ENCODE data around the gene ACACA.

The ACACA gene

GRCh38 chr17:37344519-37344918 is 62.1 kb downstream of the ACACA start:
- DNase-seq (ENCODE audit: low read depth, low spot score): no peak

- no peak for DNase-seq (ENCODE audit: low read depth, low spot score)
Measured at GRCh38 chr17:37342589-37342988, 64.0 kb downstream of the ACACA start.

DNA sequence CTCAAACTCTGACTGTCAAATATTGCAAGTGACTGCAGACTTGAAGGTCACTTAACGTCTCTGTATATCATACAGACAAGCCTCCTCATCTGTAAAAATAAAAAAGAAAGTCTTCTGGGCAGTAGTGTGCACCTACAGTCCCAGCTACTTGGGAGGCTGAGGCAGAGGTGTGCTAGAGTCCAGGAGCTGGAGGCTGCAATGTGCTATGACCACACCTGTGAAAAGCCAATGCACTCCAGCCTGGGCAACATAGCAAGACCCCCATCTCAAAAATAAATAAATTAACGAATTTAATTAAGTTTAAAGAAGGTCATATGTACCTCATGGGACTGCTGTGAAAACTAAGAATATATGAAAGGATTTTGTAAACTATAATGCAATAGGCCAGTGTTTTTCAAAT is 65.8 kb downstream of the ACACA start:
- no peak for DNase-seq (ENCODE audit: low read depth, low spot score)

GRCh38 chr17:37339321-37339720 is 67.3 kb downstream of the ACACA start:
- no peak for DNase-seq (ENCODE audit: low read depth, low spot score)

DNA sequence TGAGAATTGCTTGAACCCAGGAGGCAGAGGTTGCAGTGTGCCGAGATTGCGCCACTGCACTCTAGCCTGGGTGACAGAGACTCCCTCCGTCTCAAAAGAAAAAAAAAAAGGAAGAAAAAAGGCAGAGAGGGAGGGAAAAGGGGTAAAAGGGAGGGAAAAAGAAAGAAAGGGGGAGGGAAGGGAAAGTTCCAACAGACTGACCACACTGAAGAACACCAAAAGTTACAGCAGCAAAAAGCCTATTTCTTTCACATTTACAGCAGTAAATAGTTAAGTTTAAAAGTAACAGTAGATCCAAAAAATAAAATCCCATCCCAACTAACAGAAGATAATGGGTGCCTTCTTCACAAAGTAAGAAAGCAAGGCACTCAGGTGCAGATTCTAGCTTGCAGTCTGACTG is 67.8 kb downstream of the ACACA start:
- no peak for DNase-seq (ENCODE audit: low read depth, low spot score)

- DNase-seq (ENCODE audit: low read depth, low spot score): no peak
Measured at GRCh38 chr17:37327341-37328090, 79.1 kb downstream of the ACACA start.

DNA sequence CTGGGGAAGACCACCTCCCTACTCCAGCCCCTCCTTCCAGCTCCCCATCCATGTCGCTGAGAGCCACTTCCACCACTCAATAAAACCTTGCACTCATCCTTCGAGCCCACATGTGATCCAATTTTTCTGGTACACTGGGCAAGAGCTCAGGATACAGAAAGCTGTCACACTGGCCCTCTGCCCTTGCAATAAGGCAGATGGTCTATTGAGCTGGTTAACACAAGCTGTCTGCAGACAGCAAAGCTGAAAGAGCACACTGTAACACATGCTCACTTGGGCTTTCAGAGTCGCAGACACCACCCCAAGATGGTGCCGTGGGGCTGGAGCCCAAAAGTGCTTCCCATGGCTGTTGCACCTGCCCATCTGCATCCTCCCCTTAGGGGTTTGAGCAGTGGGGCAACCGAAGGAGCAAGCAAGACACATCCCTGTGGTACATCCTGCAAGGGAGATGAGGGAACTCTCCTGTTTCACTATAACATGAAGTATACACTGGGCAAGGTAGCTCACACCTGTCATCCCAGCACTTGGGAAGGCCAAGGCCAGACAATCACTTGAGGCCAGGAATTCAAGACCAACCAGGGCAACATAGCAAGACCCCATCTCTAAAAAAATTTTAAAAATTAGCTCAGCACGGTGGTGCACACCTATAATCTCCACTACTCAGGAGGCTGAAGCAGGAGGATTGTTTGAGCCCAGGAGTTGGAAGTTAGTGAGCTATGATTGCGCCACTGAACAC is 83.6 kb downstream of the ACACA start:
- DNase-seq (ENCODE audit: low read depth, low spot score): no peak

DNA sequence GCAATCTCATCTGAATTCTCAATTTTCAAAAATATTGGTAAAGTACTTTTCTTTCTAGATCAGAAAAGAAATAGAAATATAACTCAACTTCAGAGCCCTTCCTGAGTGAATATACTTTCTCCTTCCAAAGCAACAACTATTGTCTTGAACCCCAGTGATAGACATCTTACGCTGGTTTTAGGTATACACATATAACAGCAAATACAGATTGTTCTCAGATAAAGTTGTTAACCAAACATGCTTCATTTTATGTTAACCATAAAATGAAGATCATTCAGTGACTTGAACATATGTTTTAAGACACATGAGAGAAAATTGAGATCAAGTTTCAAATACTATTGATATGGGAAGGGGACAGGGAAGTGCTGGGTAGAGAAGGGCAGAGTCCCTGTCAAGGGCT is 84.5 kb downstream of the ACACA start:
- no peak for DNase-seq (ENCODE audit: low read depth, low spot score)

GRCh38 chr17:37318931-37319594 is 87.6 kb downstream of the ACACA start:
- DNase-seq (ENCODE audit: low read depth, low spot score): no peak

GRCh38 chr17:37317867-37318266 is 88.8 kb downstream of the ACACA start:
- DNase-seq (ENCODE audit: low read depth, low spot score): no peak

DNA sequence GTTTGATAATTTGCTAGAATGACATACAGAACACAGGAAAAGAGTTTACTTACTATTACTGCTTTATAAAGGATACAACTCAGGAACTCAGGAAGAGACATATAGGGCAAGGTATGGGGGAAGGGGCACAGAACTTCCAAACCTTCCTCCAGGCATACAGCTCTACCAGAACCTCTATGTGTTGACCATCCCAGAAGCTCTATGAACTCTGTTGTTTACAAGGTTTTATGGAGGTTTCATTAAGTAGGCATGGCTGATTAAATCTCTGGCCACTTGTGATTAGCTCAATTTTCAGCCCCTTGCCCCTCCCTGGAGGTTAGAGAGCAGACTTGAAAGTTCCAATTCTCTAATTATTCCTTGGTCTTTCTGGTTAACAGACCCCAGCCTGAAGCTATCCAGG is 91.0 kb downstream of the ACACA start:
- DNase-seq (ENCODE audit: low read depth, low spot score): no peak

- no peak for DNase-seq (ENCODE audit: low read depth, low spot score)
Measured at GRCh38 chr17:37312137-37312923, 94.3 kb downstream of the ACACA start.

DNA sequence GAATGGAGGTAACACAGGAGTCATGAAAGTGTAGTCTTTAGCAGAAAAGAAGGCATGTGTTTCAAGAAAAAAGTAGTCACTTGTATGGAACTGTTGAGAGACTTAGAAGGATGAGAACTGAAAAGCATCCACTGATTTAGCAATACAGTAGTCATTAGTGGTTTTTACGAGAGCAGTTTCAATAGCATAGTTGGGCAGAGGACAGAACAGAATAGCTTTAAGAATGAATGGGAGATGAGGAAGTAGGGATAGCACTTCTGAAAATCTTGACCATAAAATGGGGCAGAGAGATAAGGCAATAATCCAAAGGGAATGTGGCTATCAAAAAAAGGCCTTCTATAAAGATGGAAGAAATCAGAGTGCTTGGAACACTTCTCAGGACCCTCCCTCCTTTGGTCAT is 95.7 kb downstream of the ACACA start:
- DNase-seq (ENCODE audit: low read depth, low spot score): no peak

DNA sequence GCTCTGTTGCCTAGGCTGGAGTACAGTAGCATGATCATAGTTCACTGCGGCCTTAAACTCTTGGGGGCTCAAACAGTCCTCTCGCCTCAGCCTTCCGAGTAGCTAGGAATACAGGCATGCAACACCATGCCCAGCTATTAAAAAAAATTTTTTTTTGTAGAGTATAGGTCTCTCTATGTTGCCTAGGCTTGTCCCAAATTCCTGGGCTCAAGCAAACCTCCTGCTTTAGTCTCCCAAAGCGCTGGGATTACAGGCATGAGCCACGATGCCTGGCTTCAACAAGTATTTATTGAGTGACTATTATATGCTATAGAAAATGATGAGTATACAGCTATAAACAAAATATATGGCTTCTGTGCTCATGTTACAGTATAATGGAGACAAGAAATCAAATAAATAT is 97.6 kb downstream of the ACACA start:
- DNase-seq (ENCODE audit: low read depth, low spot score): no peak

- DNase-seq (ENCODE audit: low read depth, low spot score): no peak
Measured at GRCh38 chr17:37305406-37305905, 101.2 kb downstream of the ACACA start.

DNA sequence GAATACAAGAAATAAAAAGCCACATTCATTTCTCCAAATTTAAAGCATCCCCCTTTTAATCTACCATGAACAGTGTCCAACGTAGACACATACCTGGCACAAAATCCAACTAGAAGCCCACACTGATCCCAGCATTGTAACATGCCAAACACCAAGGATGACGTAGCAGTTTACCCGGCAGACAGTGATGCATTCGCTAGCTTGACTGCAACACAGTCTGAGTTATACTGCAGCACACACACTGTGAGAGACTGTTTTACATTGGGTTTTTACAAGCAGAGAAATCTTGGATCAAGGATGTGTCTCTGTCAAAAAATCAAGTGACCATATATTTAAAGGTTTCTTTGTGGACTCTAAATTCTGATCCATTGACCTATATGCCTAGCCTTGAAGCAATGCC is 105.3 kb downstream of the ACACA start:
- DNase-seq (ENCODE audit: low read depth, low spot score): no peak

DNA sequence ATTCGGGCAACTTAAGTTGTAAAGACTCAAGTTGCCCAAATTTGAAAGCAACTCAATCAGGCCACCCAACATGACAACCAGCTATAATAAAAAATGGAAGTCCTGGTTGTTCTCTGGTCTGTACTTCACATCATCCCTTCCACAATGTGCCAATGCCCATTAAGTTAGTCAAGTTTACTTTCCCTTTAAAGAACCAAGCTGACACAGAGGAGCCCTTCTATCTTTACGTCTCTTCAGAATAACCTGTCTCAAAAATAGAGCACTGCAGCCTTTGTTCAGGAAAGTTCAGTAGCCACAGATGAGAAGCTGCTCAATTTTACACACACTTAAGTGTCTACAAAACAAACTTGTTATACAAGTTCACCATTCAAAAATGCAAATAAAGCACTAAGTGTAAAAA is 106.0 kb downstream of the ACACA start:
- no peak for DNase-seq (ENCODE audit: low read depth, low spot score)

DNA sequence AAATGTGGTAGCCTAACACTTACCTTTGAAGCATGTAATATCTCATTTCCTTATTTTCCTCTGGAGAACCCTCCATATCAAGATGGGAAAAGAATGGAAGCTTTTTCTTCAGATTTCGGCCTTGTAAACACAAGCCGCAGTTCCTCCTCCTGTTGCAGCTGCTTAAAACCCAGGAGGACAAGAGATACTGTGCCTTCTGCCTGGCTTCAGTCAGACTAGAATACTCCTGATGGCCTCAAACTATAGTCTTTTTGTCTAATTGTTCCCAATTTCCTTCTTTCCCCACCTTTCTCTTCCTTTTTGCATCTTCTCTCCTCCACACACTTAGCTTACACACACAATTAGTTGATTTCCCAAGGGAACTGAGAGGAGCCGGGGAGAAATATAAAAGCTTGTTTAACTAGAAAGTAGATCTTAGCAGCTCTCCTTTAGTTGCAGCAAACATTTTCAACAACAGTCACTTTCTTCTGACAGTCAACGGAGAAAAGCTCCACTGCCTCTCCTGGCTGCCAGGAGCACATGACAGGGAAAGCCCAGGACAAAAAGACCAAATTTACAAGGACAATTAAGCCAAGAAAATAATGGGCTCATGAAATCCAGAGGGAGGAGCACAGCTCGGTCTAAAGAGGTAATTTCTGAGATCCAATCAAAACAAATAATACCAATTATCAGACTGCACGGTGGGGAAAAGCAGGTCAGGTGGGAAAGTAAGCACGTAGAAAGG is 107.2 kb downstream of the ACACA start:
- DNase-seq (ENCODE audit: low read depth, low spot score): no peak

- no peak for DNase-seq (ENCODE audit: low read depth, low spot score)
Measured at GRCh38 chr17:37295888-37296287, 110.7 kb downstream of the ACACA start.

- DNase-seq (ENCODE audit: low read depth, low spot score): no peak
Measured at GRCh38 chr17:37294888-37295287, 111.7 kb downstream of the ACACA start.

GRCh38 chr17:37293770-37294169 is 112.9 kb downstream of the ACACA start:
- no peak for DNase-seq (ENCODE audit: low read depth, low spot score)
